ENCODE results near the gene EHMT1.

EHMT1 gene

DNA sequence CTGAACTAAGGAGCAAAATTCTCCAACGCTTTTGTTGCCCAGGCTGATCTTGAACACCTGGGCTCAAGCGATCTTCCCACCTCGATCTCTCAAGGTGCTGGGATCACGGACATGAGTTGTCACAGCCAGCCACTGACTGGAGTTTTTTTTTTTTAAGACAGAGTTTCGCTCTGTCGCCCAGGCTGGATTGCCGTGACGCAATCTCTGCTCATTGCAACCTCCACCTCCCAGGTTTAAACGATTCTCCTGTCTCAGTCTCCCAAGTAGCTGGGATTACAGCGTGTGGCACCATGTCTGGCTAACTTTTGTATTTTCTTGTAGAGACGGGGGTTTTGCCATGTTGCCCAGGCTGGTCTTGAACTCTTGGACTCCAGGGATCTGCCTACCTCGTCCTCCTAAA lies 58.2 kb downstream of the EHMT1 start:
- DNase-seq, result no peak

DNA sequence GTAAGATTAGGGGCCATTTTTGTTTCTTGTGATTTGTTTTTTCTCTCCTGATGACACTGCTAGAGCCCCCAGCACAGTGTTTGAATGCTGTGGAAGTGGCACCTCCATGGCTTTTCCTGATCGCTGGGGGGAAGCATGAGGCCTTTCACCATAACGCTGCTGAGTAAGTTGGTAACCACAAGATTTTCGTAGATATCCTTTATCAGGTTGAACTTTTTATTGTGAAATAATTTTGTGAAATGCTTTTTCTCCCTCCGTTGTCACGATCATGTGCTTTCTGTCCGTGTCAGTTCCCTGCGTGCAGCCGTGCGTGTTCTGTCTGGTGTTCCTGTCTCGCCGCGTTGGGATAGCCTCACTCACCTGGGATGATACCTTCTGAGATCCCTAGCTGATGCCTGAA lies 59.4 kb downstream of the EHMT1 start:
- no peak for DNase-seq

DNA sequence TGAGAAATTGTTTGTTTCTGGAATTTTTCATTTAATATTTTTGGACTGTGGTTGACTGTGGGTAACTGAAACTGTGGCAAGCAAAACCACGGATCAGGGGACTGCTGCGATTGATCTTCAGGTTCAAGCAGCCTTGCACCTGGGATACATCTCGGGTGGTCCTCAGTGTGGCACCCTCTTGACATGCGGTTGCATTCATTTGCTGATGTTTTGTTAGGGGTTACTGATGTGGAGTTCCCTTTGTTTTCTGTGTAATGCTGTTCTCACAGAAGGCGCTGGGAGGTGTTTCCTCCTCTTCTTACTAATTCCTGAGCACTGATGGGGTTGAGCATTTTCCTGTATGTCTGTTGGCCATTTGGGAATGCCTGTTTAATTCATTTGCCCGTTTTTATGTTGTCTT lies 60.4 kb downstream of the EHMT1 start:
- no peak for DNase-seq

DNA sequence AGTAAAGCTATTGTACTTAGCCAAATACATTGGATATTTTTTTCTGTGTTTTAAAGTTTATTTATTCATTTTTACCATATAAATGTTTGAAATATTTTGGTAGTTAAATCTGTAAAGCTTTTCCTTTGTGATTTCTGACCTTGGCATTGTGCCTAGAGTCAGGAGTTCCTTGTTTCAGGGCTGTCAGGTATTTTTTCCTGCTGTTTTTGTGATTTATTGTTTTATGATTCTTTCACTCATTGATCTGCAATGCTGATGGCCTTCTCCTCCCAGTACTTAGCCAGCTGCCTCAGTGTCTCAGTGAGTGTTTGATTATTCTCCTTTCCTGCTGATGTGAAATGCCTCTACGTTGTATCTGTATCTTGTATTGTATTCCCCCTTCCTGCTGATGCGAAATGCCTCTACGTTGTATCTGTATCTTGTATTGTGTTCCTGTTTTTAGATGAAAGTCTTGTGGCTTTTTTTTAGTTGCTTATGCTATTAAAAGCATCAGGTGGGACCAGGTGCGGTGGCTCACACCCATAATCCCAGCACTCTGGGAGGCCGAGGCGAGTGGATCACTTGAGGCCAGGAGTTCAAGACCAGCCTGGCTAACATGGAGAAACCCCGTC lies 61.0 kb downstream of the EHMT1 start:
- no peak for DNase-seq

DNA sequence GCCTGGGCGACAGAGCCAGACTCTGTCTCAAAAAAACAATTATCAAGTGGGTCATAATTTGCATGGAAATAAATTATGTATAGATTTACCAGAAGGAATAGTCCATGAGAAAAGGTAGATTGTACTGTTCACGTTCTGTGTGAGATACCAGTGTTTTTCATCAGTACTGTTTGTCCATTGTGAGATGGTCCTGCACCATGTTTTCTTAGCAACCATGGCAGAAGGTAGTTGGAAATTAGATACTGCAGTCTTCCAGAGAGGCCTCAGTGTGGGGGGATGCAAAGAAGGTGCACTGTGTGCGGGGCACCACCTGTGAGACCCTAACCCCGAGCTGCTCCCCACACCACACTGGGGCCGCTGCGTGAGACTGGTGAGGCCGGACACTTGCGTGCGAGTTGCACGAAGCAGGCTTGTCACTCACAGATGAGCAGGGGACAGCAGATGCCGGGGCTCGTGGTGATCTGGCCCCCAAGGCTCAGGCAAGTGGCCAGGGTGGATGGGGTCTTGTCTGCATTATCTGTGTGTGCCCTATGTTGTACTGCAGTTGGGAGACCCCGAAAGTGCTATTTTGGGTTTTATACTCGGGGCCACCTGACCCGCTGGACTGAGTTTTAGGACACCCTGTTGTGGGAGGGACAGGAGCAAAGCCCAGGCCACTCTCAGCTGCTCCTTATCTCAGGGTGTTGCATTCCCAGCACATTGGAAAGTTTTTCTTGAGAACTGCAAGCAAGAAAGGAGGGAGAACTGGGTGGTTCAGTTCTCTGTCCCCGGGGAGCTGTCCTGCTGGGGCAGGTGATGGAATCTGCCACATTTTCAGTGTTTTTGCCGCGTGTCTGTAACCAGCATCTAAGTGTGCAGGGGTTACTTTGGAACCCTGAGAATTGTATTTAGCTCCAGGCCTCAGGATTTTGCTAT lies 61.9 kb downstream of the EHMT1 start:
- DNase-seq, result no peak

DNA sequence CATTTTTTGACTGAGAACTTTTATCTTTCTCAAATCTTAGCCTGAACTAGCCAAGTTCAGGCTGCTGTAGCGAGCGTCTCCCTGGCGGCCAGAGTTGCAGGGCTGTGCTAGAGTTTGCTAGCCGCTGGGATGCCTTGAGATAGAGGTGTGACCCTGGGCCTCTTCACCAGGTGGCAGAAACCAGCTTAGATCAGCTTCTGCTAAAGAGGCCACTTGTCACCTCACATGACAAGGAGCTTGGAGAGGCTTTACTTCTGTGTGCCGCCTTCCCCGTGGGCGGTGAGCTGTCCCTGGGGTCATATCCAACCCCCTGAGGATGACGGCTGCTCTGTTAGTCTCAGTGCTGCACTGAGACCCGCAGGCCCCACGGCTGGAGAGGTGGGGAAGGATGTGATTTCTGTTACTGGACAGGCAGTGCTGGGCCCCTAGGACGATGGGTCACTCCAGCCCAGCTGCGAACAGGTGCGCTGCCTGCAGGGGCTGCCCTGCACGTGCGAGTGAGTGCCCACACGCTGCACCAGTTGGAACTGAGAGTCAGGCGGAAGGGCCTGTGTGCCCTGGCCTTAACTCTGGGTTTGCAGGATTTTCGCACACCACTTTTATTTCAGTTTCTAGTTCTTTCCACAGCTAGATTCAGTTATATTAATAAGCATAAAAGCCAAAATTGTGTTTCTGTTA lies 63.8 kb downstream of the EHMT1 start:
- DNase-seq, result no peak

DNA sequence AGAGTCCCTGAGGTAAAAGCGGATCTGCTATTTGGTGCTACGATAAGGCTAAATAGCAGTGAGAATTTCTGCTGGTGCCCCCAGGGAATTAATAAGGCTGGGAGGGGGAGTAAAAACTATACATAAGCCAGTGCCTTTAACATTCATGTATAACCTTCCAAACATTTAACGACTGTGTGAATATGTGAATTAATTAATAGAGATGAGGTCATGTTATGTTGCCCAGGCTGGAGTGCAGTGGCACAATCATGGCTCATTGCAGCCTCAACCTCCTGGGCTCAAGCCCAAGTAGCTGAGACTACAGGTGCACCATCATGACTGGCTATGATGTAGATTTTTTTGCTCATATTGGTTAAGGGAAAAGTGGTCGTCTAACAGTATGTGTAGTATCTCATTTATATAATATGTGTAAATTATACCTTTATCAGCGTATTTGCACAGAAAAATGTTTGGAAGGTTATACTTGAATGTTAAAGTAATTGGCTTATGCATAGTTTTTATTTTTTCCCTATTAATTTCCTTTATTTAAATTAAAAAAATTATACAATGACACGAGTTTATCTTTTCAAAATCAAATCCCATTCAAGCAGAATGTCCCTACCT lies 64.6 kb downstream of the EHMT1 start:
- no peak for DNase-seq

DNA sequence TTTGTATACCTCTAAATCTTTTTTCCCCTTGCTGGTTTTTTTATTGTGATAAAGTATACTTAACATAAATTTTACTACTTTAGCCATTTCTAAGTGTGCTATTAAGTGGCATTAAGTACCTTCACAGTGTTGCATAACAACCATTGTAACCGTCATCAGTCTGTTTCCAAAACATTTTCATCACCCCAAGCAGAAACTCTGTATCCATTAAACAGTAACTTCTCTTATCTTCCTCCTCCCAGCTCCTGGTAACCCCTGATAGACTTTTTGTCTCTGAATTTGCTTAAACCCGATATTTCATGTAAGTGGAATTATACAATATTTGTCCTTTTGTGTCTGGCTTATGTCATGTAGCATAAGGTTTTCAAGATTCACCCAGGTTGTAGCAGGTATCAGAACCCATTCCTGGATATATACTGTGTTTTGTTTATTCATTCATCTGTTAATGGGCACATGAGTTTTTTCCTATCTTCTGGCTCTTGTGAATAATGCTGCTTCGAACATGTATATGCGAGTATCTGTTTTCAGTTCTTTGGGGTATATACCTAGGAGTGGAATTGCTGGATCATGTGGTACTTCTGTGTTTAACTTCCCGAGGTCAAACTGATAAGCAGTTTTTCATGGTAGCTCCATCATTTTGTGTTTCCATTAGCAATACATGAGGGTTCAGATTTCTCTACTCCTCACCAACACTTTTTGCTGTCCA lies 66.4 kb downstream of the EHMT1 start:
- DNase-seq, result no peak

DNA sequence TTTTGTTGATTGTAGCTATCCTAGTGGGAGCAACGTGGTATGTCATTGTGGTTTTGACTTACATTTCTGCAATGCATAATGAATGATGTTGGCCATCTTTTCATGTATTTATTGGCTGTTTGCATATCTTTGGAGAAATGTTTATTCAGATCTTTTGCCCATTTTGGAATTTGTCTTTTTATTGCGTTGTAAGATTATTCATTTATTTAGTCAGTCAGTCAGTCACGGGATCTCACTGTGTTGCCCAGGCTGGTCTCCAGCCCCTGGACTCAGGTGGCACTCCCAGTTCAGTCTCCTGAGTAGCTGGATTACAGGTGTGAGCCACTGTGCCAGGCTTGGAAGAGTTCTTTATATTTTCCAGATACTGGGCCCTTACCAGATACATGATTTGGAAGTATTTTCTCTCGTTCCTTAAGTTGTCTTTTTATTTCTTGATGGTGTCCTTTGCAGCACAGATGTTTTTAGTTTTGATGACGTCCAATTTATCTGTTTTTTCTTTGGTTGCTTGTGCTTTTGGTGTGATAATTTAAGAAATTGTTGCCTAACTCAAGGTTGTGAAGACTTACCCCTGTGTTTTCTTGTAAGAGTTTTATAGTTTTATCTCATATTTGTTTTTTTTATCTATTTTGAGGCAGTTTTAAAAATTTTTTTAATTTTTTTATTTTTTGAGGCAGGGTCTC lies 67.1 kb downstream of the EHMT1 start:
- DNase-seq, result no peak

DNA sequence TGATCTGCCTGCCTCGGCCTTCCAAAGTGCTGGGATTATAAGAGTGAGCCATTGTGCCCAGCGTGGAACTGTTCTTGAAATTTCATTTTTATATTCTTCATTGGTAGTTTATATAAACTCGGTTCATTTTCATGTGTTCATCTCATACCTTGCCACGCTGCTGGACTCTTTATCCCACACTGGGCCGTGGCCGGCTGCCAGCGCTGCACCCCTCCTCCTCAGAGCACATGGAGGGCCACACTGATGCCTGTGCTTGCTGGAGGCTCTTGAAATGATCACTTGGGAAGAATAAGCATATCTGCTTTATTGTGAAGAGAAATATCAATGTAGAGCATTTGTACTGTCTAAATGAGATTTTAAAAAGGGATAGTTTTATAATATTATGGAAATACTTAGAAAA lies 69.5 kb downstream of the EHMT1 start:
- no peak for DNase-seq

DNA sequence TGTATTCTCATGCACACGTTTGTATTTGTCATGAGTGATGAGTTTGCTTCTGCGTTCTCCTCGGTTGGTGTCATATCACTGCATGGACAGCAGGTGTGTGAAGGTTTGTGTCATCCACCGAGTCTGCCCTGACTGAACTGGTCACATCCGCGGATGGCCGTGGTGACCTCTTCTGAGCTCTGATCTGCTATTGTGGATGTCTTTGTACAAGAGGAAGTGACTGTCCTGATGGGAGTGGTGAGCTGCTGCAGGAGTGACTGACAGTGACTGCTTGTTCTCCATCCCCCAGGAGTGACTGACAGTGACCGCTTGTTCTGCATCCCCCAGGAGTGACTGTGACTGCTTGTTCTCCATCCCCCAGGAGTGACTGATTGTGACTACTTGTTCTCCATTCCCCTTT lies 69.9 kb downstream of the EHMT1 start:
- no peak for DNase-seq

DNA sequence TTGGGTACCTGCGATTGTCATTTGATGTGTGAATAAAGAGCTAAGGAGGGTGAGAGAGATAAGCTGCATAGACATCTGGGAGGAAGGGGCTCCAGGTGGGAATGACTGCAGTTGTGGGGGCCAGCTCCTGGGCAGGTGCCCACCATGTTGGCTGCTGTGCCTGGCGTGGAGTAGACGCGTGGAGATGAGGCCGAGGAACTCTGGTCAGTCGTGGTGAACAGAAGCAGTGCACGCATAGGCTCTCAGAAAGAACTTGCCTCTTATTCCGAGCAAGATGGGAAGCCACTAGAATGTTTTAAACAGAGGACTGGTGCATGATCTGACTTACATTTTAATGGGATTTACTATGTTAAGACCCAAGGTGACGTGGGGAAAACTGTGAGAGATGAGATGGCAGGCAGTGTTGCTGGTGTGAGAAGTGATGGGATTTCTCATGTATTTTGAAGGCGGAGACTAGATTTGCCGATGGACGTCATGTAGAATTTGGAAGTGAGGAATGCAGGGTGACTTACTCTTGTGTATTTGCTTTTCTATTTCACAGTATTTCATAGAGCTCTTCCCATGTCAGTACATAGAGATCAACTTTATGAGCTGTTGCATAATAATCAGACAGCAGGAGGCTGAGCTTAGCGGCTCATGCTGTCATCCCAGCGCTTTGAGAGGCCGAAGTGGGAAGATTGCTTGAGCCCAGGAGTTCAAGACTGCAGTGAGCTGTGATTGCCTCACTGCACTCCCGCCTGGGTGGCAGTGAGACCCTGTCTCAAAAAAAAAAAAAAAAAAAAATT lies 71.1 kb downstream of the EHMT1 start:
- DNase-seq, result no peak

DNA sequence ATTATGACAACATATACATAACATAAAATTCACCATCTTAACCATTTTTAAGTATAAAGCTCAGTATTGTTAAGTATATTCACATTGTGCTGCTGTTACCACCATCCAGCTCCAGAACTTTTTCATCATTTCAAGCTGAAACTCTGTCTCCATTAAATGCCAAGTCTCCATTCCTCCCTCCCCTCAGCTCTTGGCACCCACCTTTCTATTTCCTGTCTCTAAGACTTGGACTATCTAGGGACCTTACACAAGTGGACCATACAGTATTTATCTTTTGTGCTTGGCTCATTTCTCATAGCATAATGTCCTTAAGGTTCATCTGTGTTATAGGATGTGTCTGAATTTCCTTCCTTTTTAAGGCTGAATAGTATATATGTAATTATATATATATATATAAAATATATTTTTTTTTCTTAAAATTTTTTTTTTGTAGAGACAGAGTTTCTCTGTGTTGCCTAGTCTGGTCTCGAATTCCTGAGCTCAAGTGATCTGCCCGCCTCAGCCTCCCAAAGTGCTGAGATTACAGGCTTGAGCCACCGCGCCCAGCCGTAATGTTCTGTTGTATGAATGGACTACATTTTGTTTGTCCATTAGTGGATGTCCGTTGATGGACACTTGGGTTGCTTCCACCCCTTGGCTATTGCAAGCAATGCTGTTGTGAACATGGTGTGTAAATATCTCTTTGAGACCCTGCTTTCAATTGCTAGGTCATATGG lies 72.3 kb downstream of the EHMT1 start:
- no peak for DNase-seq

DNA sequence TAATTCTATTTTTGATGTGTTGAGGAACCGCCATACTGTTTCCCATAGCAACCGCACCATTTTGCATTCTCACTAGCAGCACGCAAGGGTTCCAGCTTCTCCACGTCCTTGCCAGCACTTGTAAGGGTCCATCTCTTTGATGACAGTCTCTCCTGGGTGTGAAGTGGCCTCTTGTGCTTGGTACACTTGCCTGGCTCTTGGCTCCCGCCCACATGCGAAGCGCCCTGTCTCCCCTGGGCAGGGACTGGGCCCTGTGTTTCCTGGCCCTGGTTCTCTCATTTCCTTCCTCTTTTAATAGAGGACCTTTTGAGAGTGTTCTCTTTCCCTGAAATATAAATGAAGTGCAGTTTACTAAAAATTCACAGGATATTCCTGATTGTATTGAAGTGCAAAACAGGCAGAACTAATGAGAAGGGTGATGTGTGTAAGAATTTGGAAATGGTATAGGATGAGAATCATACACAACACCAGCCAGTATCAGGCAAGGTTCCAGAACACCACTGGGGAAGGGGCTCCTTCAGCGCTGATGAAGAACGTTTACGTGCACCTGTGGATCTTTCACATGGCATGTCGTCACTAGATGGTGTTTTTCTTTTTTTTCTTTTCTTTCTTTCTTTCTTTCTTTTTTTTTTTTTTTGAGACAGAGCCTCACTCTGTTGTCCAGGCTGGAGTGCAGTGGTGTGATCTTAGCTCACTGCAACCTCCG lies 73.0 kb downstream of the EHMT1 start:
- DNase-seq, result no peak

DNA sequence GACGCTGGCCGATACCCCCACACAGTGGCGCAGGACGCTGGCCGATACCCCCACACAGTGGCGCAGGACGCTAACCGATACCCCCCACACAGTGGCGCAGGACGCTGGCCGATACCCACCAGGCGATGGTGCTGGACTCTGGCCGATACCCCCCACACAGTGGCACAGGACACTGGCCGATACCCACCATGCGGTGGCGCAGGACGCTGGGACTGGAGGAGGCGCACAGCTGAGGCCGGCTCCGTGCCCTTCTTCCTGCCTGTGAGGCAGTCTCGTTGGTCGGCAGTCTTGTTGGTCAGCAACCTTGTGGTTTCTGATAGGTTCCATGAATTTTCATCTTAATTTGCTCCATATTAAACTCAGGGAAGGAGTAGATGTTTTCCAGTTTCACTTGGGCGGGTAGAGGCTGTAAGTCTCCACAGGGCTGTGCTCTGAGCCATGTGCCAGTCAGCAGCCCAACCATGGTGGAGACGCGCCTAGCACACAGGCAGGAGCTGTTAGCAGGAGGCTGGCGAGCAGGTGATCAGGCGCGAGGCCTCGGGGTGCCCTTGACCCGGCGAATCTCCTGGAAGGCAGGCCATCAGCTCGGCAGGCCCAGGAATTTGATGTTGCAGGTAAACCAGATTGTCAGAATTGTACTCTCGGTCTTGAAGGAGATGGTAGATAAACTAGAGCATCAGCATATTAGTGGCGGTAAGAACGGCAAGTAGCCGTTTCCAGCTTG lies 75.6 kb downstream of the EHMT1 start:
- no peak for DNase-seq

DNA sequence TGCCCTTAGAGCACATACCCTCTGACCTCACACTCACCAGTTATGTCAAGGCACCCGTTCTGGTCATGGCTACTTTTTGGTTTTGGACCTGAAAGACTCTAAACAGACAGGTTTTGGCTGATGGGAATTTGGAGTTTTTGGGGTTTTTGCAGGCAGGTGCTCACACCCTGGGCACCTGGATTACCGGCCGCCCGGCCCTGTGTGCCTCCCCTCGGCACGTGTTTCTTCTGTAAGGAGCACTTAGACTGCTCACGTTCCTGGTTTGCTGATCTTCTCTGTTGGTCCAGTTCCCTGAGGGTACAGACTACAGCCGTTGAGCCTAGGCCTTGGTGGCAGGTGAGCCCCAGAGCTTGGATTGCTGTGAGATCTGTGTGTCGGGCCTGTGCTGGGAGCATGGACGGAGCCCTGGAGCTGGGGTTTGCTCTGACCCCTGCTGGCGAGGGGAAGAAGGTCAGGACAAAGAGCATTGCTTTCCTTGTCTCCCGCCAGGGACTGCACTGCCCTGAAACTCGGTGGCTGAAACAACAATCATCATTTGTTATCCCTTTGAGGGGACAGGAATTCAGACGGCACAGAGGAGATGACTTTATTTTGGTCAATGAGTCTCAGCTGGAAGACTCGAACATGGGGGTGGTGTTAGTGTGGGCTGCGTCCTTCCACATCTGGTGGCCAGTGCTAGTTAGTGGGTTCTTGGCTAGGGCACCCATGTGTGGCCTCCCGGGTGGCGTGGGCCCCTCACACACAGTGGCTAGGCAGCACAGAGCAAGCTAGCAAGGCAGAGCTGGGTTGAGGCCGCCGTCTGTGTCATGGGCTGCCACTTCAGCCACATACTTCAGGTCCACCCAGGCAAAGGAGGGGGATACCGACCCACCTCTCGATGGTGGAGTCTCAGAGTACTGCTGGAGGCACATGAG lies 76.4 kb downstream of the EHMT1 start:
- DNase-seq, result no peak

DNA sequence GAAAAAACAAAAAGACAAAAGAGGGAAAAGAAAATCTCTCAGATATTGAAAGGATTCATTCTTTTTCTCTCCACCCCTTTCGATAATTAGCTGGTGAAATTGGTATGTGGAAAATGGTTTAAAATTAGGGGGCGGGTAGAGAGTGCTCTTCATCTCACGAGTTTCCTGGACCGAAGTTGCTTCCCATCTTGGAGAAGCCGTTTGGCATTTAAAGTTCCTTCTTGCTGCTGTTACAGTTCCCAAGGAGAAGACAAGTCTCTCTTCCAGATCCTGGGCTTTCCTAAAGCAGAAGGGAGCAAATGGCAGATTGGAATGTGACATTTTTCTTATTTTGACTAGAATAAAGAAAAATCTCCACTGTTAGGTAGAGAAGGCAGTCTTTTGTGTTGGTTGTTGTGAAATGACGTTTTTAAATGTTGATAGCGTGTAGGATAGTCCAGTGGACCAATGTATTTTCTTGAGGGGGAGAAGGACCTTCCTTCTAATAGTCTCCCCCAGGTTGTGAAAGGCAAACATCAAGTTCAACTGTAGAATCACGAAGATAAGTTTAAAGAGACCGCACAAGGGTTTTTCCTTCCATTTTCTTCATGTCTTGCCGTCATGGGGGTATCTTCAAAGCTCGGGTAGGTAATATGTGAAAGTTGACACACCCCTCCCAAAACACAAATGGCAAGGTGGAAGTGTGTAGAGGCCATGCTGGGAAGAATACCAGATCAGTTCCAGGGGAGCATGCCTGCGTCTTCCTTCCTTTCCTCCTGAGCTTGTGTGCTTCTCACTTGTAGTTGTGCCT lies 77.5 kb downstream of the EHMT1 start:
- DNase-seq, result no peak
